HG02571 (cell line): ENCODE measurements around the gene KAT6B.
A peak's percentile ranks its signal among the peaks of the same experiment; 100 is the strongest.
"Not testable (repeated sequence)": the region's sequence is repeated elsewhere in the genome, so short reads cannot be mapped to it uniquely, and the experiment has no call there.

Experiments used
- ATAC-seq: cut with Tn5 transposase; IDR thresholded peaks from one replicate; pipeline ENCODE4 v1.9.1; 2021; ENCODE audit warnings: mild to moderate bottlenecking, moderate library complexity; ENCODE audit not compliant: unreplicated experiment

KAT6B gene

GRCh38 chr10:74826142-74827044 is at the start of gene KAT6B:
Gene KAT6B, plus strand, starts transcription at chr10:74826600. Its CDS starts 16,258 bp downstream, at chr10:74842858.
- peak; percentile 84 for ATAC-seq

GRCh38 chr10:74778436-74779094 is 47.8 kb upstream of the KAT6B start:
- ATAC-seq: no peak

GRCh38 chr10:74781870-74782269 is 44.5 kb upstream of the KAT6B start:
- not testable (repeated sequence) for ATAC-seq

GRCh38 chr10:74784462-74784861 is 41.9 kb upstream of the KAT6B start:
- ATAC-seq: no peak

- no peak for ATAC-seq
Measured at GRCh38 chr10:74786126-74786525, 40.3 kb upstream of the KAT6B start.

GRCh38 chr10:74787457-74787856 is 38.9 kb upstream of the KAT6B start:
- no peak for ATAC-seq

GRCh38 chr10:74791979-74792378 is 34.4 kb upstream of the KAT6B start:
- not testable (repeated sequence) for ATAC-seq

GRCh38 chr10:74792726-74793125 is 33.7 kb upstream of the KAT6B start:
- ATAC-seq: no peak

- ATAC-seq: not testable (repeated sequence)
Measured at GRCh38 chr10:74793240-74793639, 33.2 kb upstream of the KAT6B start.

GRCh38 chr10:74794531-74794930 is 31.9 kb upstream of the KAT6B start:
- no peak for ATAC-seq

GRCh38 chr10:74797550-74797949 is 28.9 kb upstream of the KAT6B start:
- no peak for ATAC-seq

- no peak for ATAC-seq
Measured at GRCh38 chr10:74799721-74800221, 26.6 kb upstream of the KAT6B start.

- no peak for ATAC-seq
Measured at GRCh38 chr10:74801447-74801846, 25.0 kb upstream of the KAT6B start.

- no peak for ATAC-seq
Measured at GRCh38 chr10:74808501-74808900, 17.9 kb upstream of the KAT6B start.

GRCh38 chr10:74810087-74810486 is 16.3 kb upstream of the KAT6B start:
- no peak for ATAC-seq

- ATAC-seq: no peak
Measured at GRCh38 chr10:74813381-74814259, 12.8 kb upstream of the KAT6B start.

- ATAC-seq: no peak
Measured at GRCh38 chr10:74814797-74815196, 11.6 kb upstream of the KAT6B start.

GRCh38 chr10:74816824-74817498 is 9.4 kb upstream of the KAT6B start:
- no peak for ATAC-seq

- no peak for ATAC-seq
Measured at GRCh38 chr10:74821501-74821900, 4.9 kb upstream of the KAT6B start.

GRCh38 chr10:74822101-74822500 is 4.3 kb upstream of the KAT6B start:
- no peak for ATAC-seq
